ENCODE data around the gene VAT1L. TPM values are rescaled to one million over a fixed set of nuclear protein-coding genes. Genes with fewer than 3 reads are reported as not detected.

VAT1L gene
- total and polyA plus RNA-seq, 10 of the 15 experiments (the other 5 are each of a cell fraction or from before 2014, with no cell fraction given) = 0.06 to 0.18 (median 0.10) TPM; not detected in 5

DNA sequence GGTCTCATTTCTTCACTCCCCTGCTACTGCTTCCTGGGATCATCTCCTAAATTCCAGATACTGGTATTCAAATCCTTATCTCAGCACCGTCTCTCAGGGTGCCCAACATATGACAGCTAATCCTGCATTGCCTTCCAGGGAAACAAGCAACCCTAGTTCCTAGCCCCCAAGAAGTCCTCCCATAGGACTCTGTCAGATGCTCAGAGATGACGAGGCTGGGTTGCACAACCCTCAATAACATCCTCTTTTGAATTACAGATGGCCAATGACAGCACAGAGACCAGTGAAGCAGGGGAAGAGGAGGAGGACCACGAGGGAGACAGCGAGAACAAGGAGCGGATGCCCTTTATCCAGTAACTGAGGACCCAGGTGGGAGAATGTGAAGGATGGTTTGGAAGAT is 189.0 kb downstream of the VAT1L start (continued):
- no peak for TF ChIP-seq REST (IDR thresholded peaks at IDR 0.05; ENCODE audit: low read depth, low read length)
- no peak for TF ChIP-seq KDM1A (IDR thresholded peaks at IDR 0.05; ENCODE audit: borderline replicate concordance)
- no peak for TF ChIP-seq HDGF (IDR thresholded peaks at IDR 0.05)

DNA sequence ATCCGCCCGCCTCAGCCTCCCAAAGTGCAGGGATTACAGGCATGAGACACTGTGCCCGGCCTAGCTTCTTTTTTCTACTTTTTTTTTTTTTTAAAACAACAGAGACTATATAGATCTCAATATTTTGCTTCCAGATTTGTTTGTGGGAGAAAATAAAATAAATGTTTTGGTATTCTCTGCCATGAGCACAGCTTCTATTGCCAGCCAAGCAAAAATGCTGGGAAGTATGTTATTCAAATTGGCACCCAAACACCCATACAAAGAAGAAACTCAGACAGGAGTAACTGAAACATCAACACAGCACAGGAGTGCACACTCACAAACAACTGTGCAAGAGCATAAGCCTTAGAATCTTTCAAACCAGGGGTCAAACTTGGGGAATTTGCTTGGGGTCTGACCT is 196.7 kb downstream of the VAT1L start:
- DNase-seq (ENCODE audit: low read depth, low spot score) = no peak
- TF ChIP-seq MYC (IDR thresholded peaks at IDR 0.05; ENCODE audit: insufficient read depth, insufficient read length, insufficient replicate concordance, low read length, severe bottlenecking) (no peak), JUND (IDR thresholded peaks at IDR 0.05; ENCODE audit: low read depth, low read length) (no peak), HDAC2 (IDR thresholded peaks at IDR 0.05) (no peak), SMARCA5 (IDR thresholded peaks at IDR 0.05) (no peak), PML (IDR thresholded peaks at IDR 0.05; ENCODE audit: low read length) (no peak), ESRRA (IDR thresholded peaks at IDR 0.05; ENCODE audit: low read length) (no peak), TCF3 (IDR thresholded peaks at IDR 0.05; ENCODE audit: borderline replicate concordance, insufficient read depth, low read depth, low read length) (no peak), ZNF622 (IDR thresholded peaks at IDR 0.05) (no peak), KAT2A (conservative IDR thresholded peaks at IDR 0.05; ENCODE audit: control insufficient read depth, low read depth, low read length) (no peak), ZBTB11 (CRISPR knock-in tag; IDR thresholded peaks at IDR 0.05) (no peak), TCF12 (IDR thresholded peaks at IDR 0.05; ENCODE audit: low read depth, low read length) (no peak)
- TF ChIP-seq, protein P1, sequence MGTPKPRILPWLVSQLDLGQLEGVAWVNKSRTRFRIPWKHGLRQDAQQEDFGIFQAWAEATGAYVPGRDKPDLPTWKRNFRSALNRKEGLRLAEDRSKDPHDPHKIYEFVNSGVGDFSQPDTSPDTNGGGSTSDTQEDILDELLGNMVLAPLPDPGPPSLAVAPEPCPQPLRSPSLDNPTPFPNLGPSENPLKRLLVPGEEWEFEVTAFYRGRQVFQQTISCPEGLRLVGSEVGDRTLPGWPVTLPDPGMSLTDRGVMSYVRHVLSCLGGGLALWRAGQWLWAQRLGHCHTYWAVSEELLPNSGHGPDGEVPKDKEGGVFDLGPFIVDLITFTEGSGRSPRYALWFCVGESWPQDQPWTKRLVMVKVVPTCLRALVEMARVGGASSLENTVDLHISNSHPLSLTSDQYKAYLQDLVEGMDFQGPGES (IDR thresholded peaks at IDR 0.05) = no peak
- H3K9me3 ChIP-seq (replicated peaks; ENCODE audit: control insufficient read depth, insufficient read depth, low read length) = no peaks in the 10 kb centered on the region
- SMC1A ChIA-PET (ENCODE audit: uncharacterized antibody, unreplicated experiment) = no interaction called here
- no peak overlapping the region for H3K9ac ChIP-seq (ENCODE audit: control insufficient read depth, insufficient read depth, low read length)
- no TSS peak for BruUV-seq (replicated peaks)
- no peaks in the 10 kb centered on the region for H3K36me3 ChIP-seq (ENCODE audit: control insufficient read depth in 2 of 2, insufficient read depth in 2 of 2, low read length in 1 of 2)
- POLR2A ChIA-PET = no interaction called here
- intact Hi-C loops (cut with micrococcal nuclease; ENCODE audit: unreplicated experiment) (no loop called here), in situ Hi-C loops (cut with MboI) (no loop called here)
- CTCF ChIA-PET = interaction anchor here (0.6 kb wide), 1 partner anchor 1615 kb away, joined by 3 read pairs; no protein-coding TSS in a partner anchor
- no peak overlapping the region for H3K4me2 ChIP-seq (ENCODE audit: control insufficient read depth, insufficient read depth)
- FAIRE-seq = no peak
- no peaks in the 10 kb centered on the region for H3K79me2 ChIP-seq (ENCODE audit: control insufficient read depth, insufficient read depth, low read length)
- no peaks in the 10 kb centered on the region for H3K27me3 ChIP-seq (replicated peaks in 1 of 2; ENCODE audit: control insufficient read depth in 2 of 2, insufficient read depth in 2 of 2, low read length in 1 of 2)
- RAD21 ChIA-PET (ENCODE audit: unreplicated experiment) = no interaction called here
- no peak overlapping the region for H2AFZ ChIP-seq (ENCODE audit: control insufficient read depth, low read depth, low read length)
- H3K4me3 ChIP-seq = no peak overlapping the region
- H4K20me1 ChIP-seq (ENCODE audit: control insufficient read depth, insufficient read depth) = no peaks in the 10 kb centered on the region
- no peak overlapping the region for H3K27ac ChIP-seq (ENCODE audit: control insufficient read depth, insufficient read depth)
- no peaks in the 10 kb centered on the region for H3K4me1 ChIP-seq (ENCODE audit: control insufficient read depth, insufficient read depth, low read length)
- 70% methylated on average over 3 of the region's 3 CpGs for WGBS (ENCODE audit: insufficient coverage, insufficient replicate concordance, low lambda C conversion rate, missing lambda C conversion rate)
- no peak for ATAC-seq
